MM.1S (cell line): ENCODE results near the gene TEKT3.

ENCODE experiments used
- DNase-seq: peaks from one replicate; pipeline ENCODE4 v3.0.0-alpha.2; 2015
- H2AFZ ChIP-seq: fragments of 300-600 bp; sonication (generic); 2 replicates; pipeline ENCODE4 v1.6.0; 2016; ENCODE audit warnings: antibody characterized with exemption, low read length
- H3F3A ChIP-seq: fragments of 300-600 bp; sonication (generic); 2 replicates; pipeline ENCODE4 v1.6.1; 2016; ENCODE audit warnings: mild to moderate bottlenecking, antibody characterized with exemption, low read length, moderate library complexity, mixed read lengths; ENCODE audit not compliant: insufficient read depth
- H3K27ac ChIP-seq: fragments of 300-600 bp; sonication (generic); 2 replicates; pipeline ENCODE4 v1.5.1; 2016; ENCODE audit warnings: mild to moderate bottlenecking, low read length
- H3K27me3 ChIP-seq: fragments of 300-600 bp; sonication (generic); replicated peaks from 2 replicates; pipeline ENCODE4 v1.6.0; 2016; ENCODE audit warnings: low read length; ENCODE audit not compliant: insufficient read depth
- H3K36me3 ChIP-seq: fragments of 300-600 bp; sonication (generic); replicated peaks from 2 replicates; pipeline ENCODE4 v1.6.1; 2016; ENCODE audit warnings: mild to moderate bottlenecking, low read length, mixed read lengths; ENCODE audit not compliant: insufficient read depth
- H3K4me1 ChIP-seq: fragments of 300-600 bp; sonication (generic); 2 replicates; pipeline ENCODE4 v1.6.1; 2016; ENCODE audit warnings: low read length, mixed read lengths
- H3K4me2 ChIP-seq: fragments of 300-600 bp; sonication (generic); 2 replicates; pipeline ENCODE4 v1.6.0; 2016; ENCODE audit warnings: low read depth, low read length
- H3K4me3 ChIP-seq: fragments of 300-600 bp; sonication (generic); 2 replicates; pipeline ENCODE4 v1.5.1; 2016; ENCODE audit warnings: low read length, mixed read lengths
- H3K79me2 ChIP-seq: fragments of 300-600 bp; sonication (generic); 2 replicates; pipeline ENCODE4 v1.6.1; 2016; ENCODE audit warnings: mixed run types, low read length, mixed read lengths
- H3K9ac ChIP-seq: fragments of 300-600 bp; sonication (generic); 2 replicates; pipeline ENCODE4 v1.6.1; 2016; ENCODE audit warnings: low read length, mixed read lengths
- H3K9me2 ChIP-seq: fragments of 300-600 bp; sonication (generic); replicated peaks from 2 replicates; pipeline ENCODE4 v1.6.1; 2016; ENCODE audit warnings: mild to moderate bottlenecking, low read length, mixed read lengths; ENCODE audit not compliant: insufficient read depth
- H3K9me3 ChIP-seq: fragments of 300-600 bp; sonication (generic); replicated peaks from 2 replicates; pipeline ENCODE4 v1.6.1; 2016; ENCODE audit warnings: mild to moderate bottlenecking, low read length, mixed read lengths; ENCODE audit not compliant: insufficient read depth
- H4K20me1 ChIP-seq: fragments of 300-600 bp; sonication (generic); 2 replicates; pipeline ENCODE4 v1.6.1; 2016; ENCODE audit warnings: mild to moderate bottlenecking, low read length, moderate library complexity, mixed read lengths; ENCODE audit not compliant: insufficient read depth
- EZH2 ChIP-seq: fragments of 300-600 bp; sonication (generic); optimal IDR thresholded peaks from 2 replicates; pipeline ENCODE3; 2017; ENCODE audit warnings: low read depth, mild to moderate bottlenecking, antibody characterized with exemption, low read length, mixed read lengths
- EZH2phosphoT487 ChIP-seq: fragments of 300-600 bp; sonication (generic); IDR thresholded peaks from 2 replicates; pipeline ENCODE4 v1.6.1; 2018; ENCODE audit warnings: antibody characterized with exemption, low read length
- TF ChIP-seq, protein P1 (sequence below): fragments of 300-600 bp; sonication (generic); IDR thresholded peaks from 2 replicates; pipeline ENCODE4 v1.5.1; 2016; ENCODE audit warnings: antibody characterized with exemption, low read length, mixed read lengths

The TEKT3 gene

DNA sequence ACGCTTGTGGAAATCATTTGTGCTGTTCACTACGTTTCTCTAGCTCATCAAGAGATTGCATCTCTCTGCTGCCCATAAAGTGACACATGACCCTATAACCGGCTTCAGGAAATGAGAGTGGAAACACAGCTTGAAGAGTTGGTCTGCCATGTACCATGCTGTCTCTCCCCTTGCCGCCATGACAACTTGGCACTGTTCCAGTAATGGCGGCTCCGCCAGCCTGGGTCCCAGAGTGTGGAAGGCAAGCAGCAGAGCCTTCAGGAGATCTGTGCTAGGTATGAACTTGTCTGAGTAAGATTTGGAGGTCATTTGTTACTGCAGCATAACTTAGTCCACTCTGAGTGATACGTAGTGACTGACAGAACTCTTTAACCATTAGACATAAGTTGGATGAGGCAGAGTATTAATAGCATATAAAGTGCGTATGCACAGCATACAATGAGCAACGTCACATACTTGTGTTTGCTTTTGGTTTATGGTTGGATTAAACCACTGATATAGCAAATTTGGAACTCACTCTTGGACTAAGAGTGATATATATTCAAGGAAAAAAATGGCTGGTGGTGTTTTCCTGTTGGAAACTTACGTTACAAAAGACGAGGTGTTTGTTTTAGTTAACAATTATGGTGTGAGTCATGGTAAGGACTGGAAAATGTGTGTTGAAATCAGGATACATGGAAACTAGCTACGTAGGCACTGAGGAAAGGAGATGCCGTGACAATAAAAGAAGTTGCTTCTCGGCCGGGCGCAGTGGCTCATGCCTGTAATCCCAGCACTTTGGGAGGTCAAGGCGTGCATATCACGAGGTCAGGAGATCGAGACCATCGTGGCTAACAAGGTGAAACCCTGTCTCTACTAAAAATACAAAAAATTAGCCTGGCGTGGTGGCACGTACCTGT is 51.9 kb downstream of the TEKT3 start:
- no peak overlapping the region for H3K27ac ChIP-seq
- H3K36me3 ChIP-seq = no peaks in the 10 kb centered on the region
- no peaks in the 10 kb centered on the region for H3K27me3 ChIP-seq
- no peak overlapping the region for H2AFZ ChIP-seq
- H4K20me1 ChIP-seq = no peaks in the 10 kb centered on the region
- no peak for DNase-seq
- H3K9ac ChIP-seq = no peak overlapping the region
- no peaks in the 10 kb centered on the region for H3K79me2 ChIP-seq
- no peaks in the 10 kb centered on the region for H3K9me3 ChIP-seq
- TF ChIP-seq EZH2phosphoT487 = no peak
- TF ChIP-seq, protein P1, sequence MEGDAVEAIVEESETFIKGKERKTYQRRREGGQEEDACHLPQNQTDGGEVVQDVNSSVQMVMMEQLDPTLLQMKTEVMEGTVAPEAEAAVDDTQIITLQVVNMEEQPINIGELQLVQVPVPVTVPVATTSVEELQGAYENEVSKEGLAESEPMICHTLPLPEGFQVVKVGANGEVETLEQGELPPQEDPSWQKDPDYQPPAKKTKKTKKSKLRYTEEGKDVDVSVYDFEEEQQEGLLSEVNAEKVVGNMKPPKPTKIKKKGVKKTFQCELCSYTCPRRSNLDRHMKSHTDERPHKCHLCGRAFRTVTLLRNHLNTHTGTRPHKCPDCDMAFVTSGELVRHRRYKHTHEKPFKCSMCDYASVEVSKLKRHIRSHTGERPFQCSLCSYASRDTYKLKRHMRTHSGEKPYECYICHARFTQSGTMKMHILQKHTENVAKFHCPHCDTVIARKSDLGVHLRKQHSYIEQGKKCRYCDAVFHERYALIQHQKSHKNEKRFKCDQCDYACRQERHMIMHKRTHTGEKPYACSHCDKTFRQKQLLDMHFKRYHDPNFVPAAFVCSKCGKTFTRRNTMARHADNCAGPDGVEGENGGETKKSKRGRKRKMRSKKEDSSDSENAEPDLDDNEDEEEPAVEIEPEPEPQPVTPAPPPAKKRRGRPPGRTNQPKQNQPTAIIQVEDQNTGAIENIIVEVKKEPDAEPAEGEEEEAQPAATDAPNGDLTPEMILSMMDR = no peak
- TF ChIP-seq EZH2 = no peak
- no peaks in the 10 kb centered on the region for H3F3A ChIP-seq
- no peaks in the 10 kb centered on the region for H3K4me1 ChIP-seq
- no peaks in the 10 kb centered on the region for H3K9me2 ChIP-seq
- no peak overlapping the region for H3K4me3 ChIP-seq
- no peak overlapping the region for H3K4me2 ChIP-seq

DNA sequence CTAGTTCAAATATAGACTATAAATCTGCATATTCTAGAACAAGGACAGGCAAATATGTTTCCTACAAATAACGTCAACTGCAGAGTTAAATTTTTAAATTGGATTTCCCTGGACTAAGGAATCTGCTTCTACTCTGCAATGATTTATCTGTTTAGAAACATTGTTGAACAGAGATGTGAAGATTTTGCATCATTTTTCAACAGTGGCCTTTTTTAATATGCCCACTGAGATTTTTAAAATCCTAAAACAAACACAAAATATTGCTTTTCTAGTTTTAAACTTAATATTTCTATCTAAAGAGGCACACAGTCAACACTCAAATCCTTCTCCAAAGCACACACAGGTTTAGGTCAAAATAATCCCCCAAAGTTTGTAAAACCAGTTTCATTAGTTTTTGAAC is 52.5 kb downstream of the TEKT3 start:
- no peaks in the 10 kb centered on the region for H3F3A ChIP-seq
- H3K79me2 ChIP-seq = no peaks in the 10 kb centered on the region
- no peaks in the 10 kb centered on the region for H4K20me1 ChIP-seq
- H3K4me3 ChIP-seq = no peak overlapping the region
- no peaks in the 10 kb centered on the region for H3K27me3 ChIP-seq
- H3K9ac ChIP-seq = no peak overlapping the region
- no peak overlapping the region for H3K27ac ChIP-seq
- H3K9me3 ChIP-seq = no peaks in the 10 kb centered on the region
- H2AFZ ChIP-seq = no peak overlapping the region
- no peaks in the 10 kb centered on the region for H3K4me1 ChIP-seq
- TF ChIP-seq EZH2phosphoT487 (no peak), EZH2 (no peak)
- TF ChIP-seq, protein P1 = no peak
- no peaks in the 10 kb centered on the region for H3K36me3 ChIP-seq
- H3K9me2 ChIP-seq = no peaks in the 10 kb centered on the region
- DNase-seq = no peak
- no peak overlapping the region for H3K4me2 ChIP-seq

DNA sequence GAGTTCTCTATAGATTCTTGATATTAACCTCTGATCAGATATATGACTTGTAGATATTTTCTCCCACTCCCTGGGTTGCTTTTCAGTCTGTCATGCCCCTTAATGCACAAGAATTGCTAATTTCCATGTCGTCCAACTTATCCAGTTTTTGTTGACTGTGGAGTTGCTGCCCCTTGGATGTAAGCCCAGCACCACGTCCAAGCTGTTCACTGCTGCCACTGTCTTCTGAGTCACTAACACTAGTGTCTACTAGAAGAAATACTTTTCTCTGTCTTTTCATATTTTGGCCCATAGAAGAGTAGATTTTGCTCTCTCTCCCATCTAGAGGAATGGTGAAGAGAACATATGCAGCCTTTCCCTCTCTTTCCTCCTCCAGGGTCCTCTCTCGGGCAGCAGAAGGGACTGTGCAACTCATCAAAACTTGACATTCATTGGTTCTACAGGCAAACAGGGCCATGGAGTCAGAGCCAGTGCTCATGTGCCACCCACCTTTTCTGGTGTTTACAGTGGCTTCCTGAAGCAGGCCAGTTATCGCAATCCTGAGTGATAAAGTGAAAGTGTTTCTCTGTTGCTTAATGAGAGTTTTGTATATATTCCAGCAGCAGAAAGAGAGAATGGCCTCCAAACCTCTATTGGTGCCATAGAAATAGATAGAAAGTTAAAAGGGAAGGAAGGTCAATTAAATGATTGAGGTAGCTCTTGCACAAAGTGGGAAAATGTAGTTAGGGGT is 53.7 kb downstream of the TEKT3 start:
- H3K27ac ChIP-seq = no peak overlapping the region
- no peak overlapping the region for H2AFZ ChIP-seq

More for the DNA sequence above, 53.7 kb downstream of the TEKT3 start:
- no peaks in the 10 kb centered on the region for H3F3A ChIP-seq
- no peak for DNase-seq
- no peak overlapping the region for H3K9ac ChIP-seq
- H3K9me3 ChIP-seq = no peaks in the 10 kb centered on the region
- no peaks in the 10 kb centered on the region for H3K79me2 ChIP-seq
- H3K4me2 ChIP-seq = no peak overlapping the region
- no peaks in the 10 kb centered on the region for H4K20me1 ChIP-seq
- no peak overlapping the region for H3K4me3 ChIP-seq
- no peaks in the 10 kb centered on the region for H3K27me3 ChIP-seq
- no peaks in the 10 kb centered on the region for H3K9me2 ChIP-seq
- TF ChIP-seq, protein P1 = no peak
- TF ChIP-seq EZH2 = no peak
- TF ChIP-seq EZH2phosphoT487 = no peak
- no peaks in the 10 kb centered on the region for H3K36me3 ChIP-seq
- no peaks in the 10 kb centered on the region for H3K4me1 ChIP-seq
